ENCODE measurements around the gene LRCOL1. TPM values are rescaled to one million over a fixed set of nuclear protein-coding genes. Genes with fewer than 3 reads are reported as not detected.
A peak's percentile ranks its signal among the peaks of the same experiment; 100 is the strongest.

The LRCOL1 gene
- polyA plus RNA-seq, 2 donors = 0.22 TPM; not detected in 1

GRCh38 chr12:132614029-132614428 lies 3.6 kb upstream of the LRCOL1 start:
- Histone ChIP-seq H3K27ac (ENCODE audit: low read depth in 2 of 2, low read length in 1 of 2) (no peak overlapping the region), H3K27me3 (ENCODE audit: control insufficient read depth in 1 of 2, insufficient read depth in 2 of 2, low read length in 2 of 2) (peaks cover 3 to 10% of the 10 kb centered on the region in 2 donors), H3K4me3 (ENCODE audit: low read depth in 1 of 2, low read length in 2 of 2) (no peak overlapping the region), H3K4me1 (ENCODE audit: control insufficient read depth in 2 of 2, insufficient read depth in 2 of 2, low read length in 1 of 2) (peaks cover 2 to 4% of the 10 kb centered on the region in 2 donors), H3K9me3 (ENCODE audit: control insufficient read depth in 2 of 2, insufficient read depth in 1 of 2, low read depth in 1 of 2, low read length in 1 of 2) (peaks cover 0 to 17% of the 10 kb centered on the region in 2 donors), H3K36me3 (ENCODE audit: control insufficient read depth in 2 of 2, insufficient read depth in 2 of 2, low read length in 1 of 2) (no peaks in the 10 kb centered on the region)
- whole genome bisulfite sequencing, 2 donors = 78 to 80% methylated on average over 5 of the region's 5 CpGs

GRCh38 chr12:132611620-132612019 lies 1.2 kb upstream of the LRCOL1 start:
- Histone ChIP-seq H3K36me3 (ENCODE audit: control insufficient read depth in 2 of 2, insufficient read depth in 2 of 2, low read length in 1 of 2) (no peaks in the 10 kb centered on the region), H3K27me3 (ENCODE audit: control insufficient read depth in 1 of 2, insufficient read depth in 2 of 2, low read length in 2 of 2) (peaks cover 2 to 6% of the 10 kb centered on the region in 2 donors), H3K9me3 (ENCODE audit: control insufficient read depth in 2 of 2, insufficient read depth in 1 of 2, low read depth in 1 of 2, low read length in 1 of 2) (peaks cover 0 to 12% of the 10 kb centered on the region in 2 donors), H3K4me1 (ENCODE audit: control insufficient read depth in 2 of 2, insufficient read depth in 2 of 2, low read length in 1 of 2) (peaks cover 0 to 2% of the 10 kb centered on the region in 2 donors), H3K4me3 (ENCODE audit: low read depth in 1 of 2, low read length in 2 of 2) (no peak overlapping the region), H3K27ac (ENCODE audit: low read depth in 2 of 2, low read length in 1 of 2) (no peak overlapping the region)
- WGBS, 2 donors = 94 to 96% methylated on average over 10 of the region's 10 CpGs

GRCh38 chr12:132610866-132611602 lies 652 bp upstream of the LRCOL1 start:
- H3K27me3 ChIP-seq (ENCODE audit: control insufficient read depth in 1 of 2, insufficient read depth in 2 of 2, low read length in 2 of 2) = peaks cover 2 to 6% of the 10 kb centered on the region in 2 donors
- WGBS, 2 donors = 80% methylated on average over 33 of the region's 33 CpGs

GRCh38 chr12:132608231-132609171 lies 1.9 kb downstream of the LRCOL1 start:
- peaks cover 0 to 11% of the 10 kb centered on the region in 2 donors for H3K4me1 ChIP-seq (ENCODE audit: control insufficient read depth in 2 of 2, insufficient read depth in 2 of 2, low read length in 1 of 2)
- no peak overlapping the region for H3K4me3 ChIP-seq (ENCODE audit: low read depth in 1 of 2, low read length in 2 of 2)
- peaks cover 4 to 7% of the 10 kb centered on the region in 2 donors for H3K27me3 ChIP-seq (ENCODE audit: control insufficient read depth in 1 of 2, insufficient read depth in 2 of 2, low read length in 2 of 2)
- WGBS, 2 donors = 45 to 47% methylated on average over 25 of the region's 25 CpGs
- H3K36me3 ChIP-seq (ENCODE audit: control insufficient read depth in 2 of 2, insufficient read depth in 2 of 2, low read length in 1 of 2) = no peaks in the 10 kb centered on the region
- no peak overlapping the region for H3K27ac ChIP-seq (ENCODE audit: low read depth in 2 of 2, low read length in 1 of 2)
- peaks cover 0 to 6% of the 10 kb centered on the region in 2 donors for H3K9me3 ChIP-seq (ENCODE audit: control insufficient read depth in 2 of 2, insufficient read depth in 1 of 2, low read depth in 1 of 2, low read length in 1 of 2)

More at GRCh38 chr12:132610866-132611602, 652 bp upstream of the LRCOL1 start:
- H3K4me1 ChIP-seq (ENCODE audit: control insufficient read depth in 2 of 2, insufficient read depth in 2 of 2, low read length in 1 of 2) = peaks cover 0 to 2% of the 10 kb centered on the region in 2 donors
- no peak overlapping the region for H3K4me3 ChIP-seq (ENCODE audit: low read depth in 1 of 2, low read length in 2 of 2)
- peaks cover 0 to 9% of the 10 kb centered on the region in 2 donors for H3K9me3 ChIP-seq (ENCODE audit: control insufficient read depth in 2 of 2, insufficient read depth in 1 of 2, low read depth in 1 of 2, low read length in 1 of 2)
- H3K27ac ChIP-seq (ENCODE audit: low read depth in 2 of 2, low read length in 1 of 2) = no peak overlapping the region
- no peaks in the 10 kb centered on the region for H3K36me3 ChIP-seq (ENCODE audit: control insufficient read depth in 2 of 2, insufficient read depth in 2 of 2, low read length in 1 of 2)

- WGBS, 2 donors = 82 to 86% methylated on average over 19 of the region's 19 CpGs
- Histone ChIP-seq H3K36me3 (ENCODE audit: control insufficient read depth in 2 of 2, insufficient read depth in 2 of 2, low read length in 1 of 2) (no peaks in the 10 kb centered on the region), H3K4me3 (ENCODE audit: low read depth in 1 of 2, low read length in 2 of 2) (no peak overlapping the region), H3K9me3 (ENCODE audit: control insufficient read depth in 2 of 2, insufficient read depth in 1 of 2, low read depth in 1 of 2, low read length in 1 of 2) (peaks cover 0 to 6% of the 10 kb centered on the region in 2 donors), H3K4me1 (ENCODE audit: control insufficient read depth in 2 of 2, insufficient read depth in 2 of 2, low read length in 1 of 2) (peaks cover 0 to 15% of the 10 kb centered on the region in 2 donors), H3K27ac (ENCODE audit: low read depth in 2 of 2, low read length in 1 of 2) (no peak overlapping the region), H3K27me3 (ENCODE audit: control insufficient read depth in 1 of 2, insufficient read depth in 2 of 2, low read length in 2 of 2) (peaks cover 8 to 9% of the 10 kb centered on the region in 2 donors)
These were observed 3.5 kb downstream of the LRCOL1 start for GRCh38 chr12:132606927-132607326.

GRCh38 chr12:132606466-132606865 lies 3.9 kb downstream of the LRCOL1 start:
- Histone ChIP-seq H3K4me1 (ENCODE audit: control insufficient read depth in 2 of 2, insufficient read depth in 2 of 2, low read length in 1 of 2) (peaks cover 0 to 15% of the 10 kb centered on the region in 2 donors), H3K4me3 (ENCODE audit: low read depth in 1 of 2, low read length in 2 of 2) (no peak overlapping the region), H3K27me3 (ENCODE audit: control insufficient read depth in 1 of 2, insufficient read depth in 2 of 2, low read length in 2 of 2) (peaks cover 8 to 9% of the 10 kb centered on the region in 2 donors), H3K9me3 (ENCODE audit: control insufficient read depth in 2 of 2, insufficient read depth in 1 of 2, low read depth in 1 of 2, low read length in 1 of 2) (peaks cover 0 to 3% of the 10 kb centered on the region in 2 donors), H3K27ac (ENCODE audit: low read depth in 2 of 2, low read length in 1 of 2) (no peak overlapping the region), H3K36me3 (ENCODE audit: control insufficient read depth in 2 of 2, insufficient read depth in 2 of 2, low read length in 1 of 2) (no peaks in the 10 kb centered on the region)
- WGBS, 2 donors = 61 to 68% methylated on average over 16 of the region's 16 CpGs

GRCh38 chr12:132605892-132606291 lies 4.5 kb downstream of the LRCOL1 start:
- Histone ChIP-seq H3K36me3 (ENCODE audit: control insufficient read depth in 2 of 2, insufficient read depth in 2 of 2, low read length in 1 of 2) (no peaks in the 10 kb centered on the region), H3K4me1 (ENCODE audit: control insufficient read depth in 2 of 2, insufficient read depth in 2 of 2, low read length in 1 of 2) (peaks cover under 1 to 15% of the 10 kb centered on the region in 2 donors), H3K9me3 (ENCODE audit: control insufficient read depth in 2 of 2, insufficient read depth in 1 of 2, low read depth in 1 of 2, low read length in 1 of 2) (no peaks in the 10 kb centered on the region), H3K27me3 (ENCODE audit: control insufficient read depth in 1 of 2, insufficient read depth in 2 of 2, low read length in 2 of 2) (peaks cover 8 to 9% of the 10 kb centered on the region in 2 donors), H3K4me3 (ENCODE audit: low read depth in 1 of 2, low read length in 2 of 2) (no peak overlapping the region), H3K27ac (ENCODE audit: low read depth in 2 of 2, low read length in 1 of 2) (no peak overlapping the region)
- WGBS, 2 donors = 82 to 83% methylated on average over 18 of the region's 18 CpGs

GRCh38 chr12:132604668-132605441 lies 5.5 kb downstream of the LRCOL1 start:
- H3K4me1 ChIP-seq (ENCODE audit: control insufficient read depth in 2 of 2, insufficient read depth in 2 of 2, low read length in 1 of 2) = peaks cover 3 to 13% of the 10 kb centered on the region in 2 donors
- H3K27ac ChIP-seq (ENCODE audit: low read depth in 2 of 2, low read length in 1 of 2) = no peak overlapping the region
- H3K4me3 ChIP-seq (ENCODE audit: low read depth in 1 of 2, low read length in 2 of 2) = no peak overlapping the region
- H3K9me3 ChIP-seq (ENCODE audit: control insufficient read depth in 2 of 2, insufficient read depth in 1 of 2, low read depth in 1 of 2, low read length in 1 of 2) = no peaks in the 10 kb centered on the region
- WGBS, 2 donors = 62 to 70% methylated on average over 16 of the region's 16 CpGs
- H3K27me3 ChIP-seq (ENCODE audit: control insufficient read depth in 1 of 2, insufficient read depth in 2 of 2, low read length in 2 of 2) = peaks cover 8 to 9% of the 10 kb centered on the region in 2 donors
- no peaks in the 10 kb centered on the region for H3K36me3 ChIP-seq (ENCODE audit: control insufficient read depth in 2 of 2, insufficient read depth in 2 of 2, low read length in 1 of 2)

- H3K4me1 ChIP-seq (ENCODE audit: control insufficient read depth in 2 of 2, insufficient read depth in 2 of 2, low read length in 1 of 2) = peaks cover 3 to 13% of the 10 kb centered on the region in 2 donors
- peaks cover 8 to 9% of the 10 kb centered on the region in 2 donors for H3K27me3 ChIP-seq (ENCODE audit: control insufficient read depth in 1 of 2, insufficient read depth in 2 of 2, low read length in 2 of 2)
- H3K4me3 ChIP-seq (ENCODE audit: low read depth in 1 of 2, low read length in 2 of 2) = peak overlapping the region in 1 of 2 donors; percentile 32
- no peak overlapping the region for H3K27ac ChIP-seq (ENCODE audit: low read depth in 2 of 2, low read length in 1 of 2)
- H3K36me3 ChIP-seq (ENCODE audit: control insufficient read depth in 2 of 2, insufficient read depth in 2 of 2, low read length in 1 of 2) = no peaks in the 10 kb centered on the region
- no peaks in the 10 kb centered on the region for H3K9me3 ChIP-seq (ENCODE audit: control insufficient read depth in 2 of 2, insufficient read depth in 1 of 2, low read depth in 1 of 2, low read length in 1 of 2)
- WGBS, 2 donors = 33 to 37% methylated on average over 26 of the region's 26 CpGs
These were observed 6.2 kb downstream of the LRCOL1 start for GRCh38 chr12:132604151-132604618.
